Islet of Langerhans (tissue), 1 donor: ENCODE results near the gene NFATC3.

Experiments used
- FAIRE-seq: peaks from one replicate; lab custom pipeline; 2011; peaks lifted over from hg19 to GRCh38; lab: Jason Lieb, UNC

The NFATC3 gene

GRCh38 chr16:68073902-68074760 lies 11.0 kb upstream of the NFATC3 start:
- FAIRE-seq = no peak

GRCh38 chr16:68074850-68075555 lies 10.2 kb upstream of the NFATC3 start:
- FAIRE-seq = no peak

GRCh38 chr16:68075980-68076379 lies 9.2 kb upstream of the NFATC3 start:
- FAIRE-seq = no peak

GRCh38 chr16:68076560-68076959 lies 8.6 kb upstream of the NFATC3 start:
- FAIRE-seq = no peak

- no peak for FAIRE-seq
Measured at GRCh38 chr16:68077866-68078700, 7.1 kb upstream of the NFATC3 start.

- FAIRE-seq = no peak
Measured at GRCh38 chr16:68078701-68079375, 6.3 kb upstream of the NFATC3 start.

GRCh38 chr16:68079376-68079625 lies 5.9 kb upstream of the NFATC3 start:
- no peak for FAIRE-seq

- no peak for FAIRE-seq
Measured at GRCh38 chr16:68079626-68080344, 5.4 kb upstream of the NFATC3 start.

- FAIRE-seq = no peak
Measured at GRCh38 chr16:68081861-68082628, 3.1 kb upstream of the NFATC3 start.

GRCh38 chr16:68082629-68083238 lies 2.4 kb upstream of the NFATC3 start:
- FAIRE-seq = no peak

- FAIRE-seq = no peak
Measured at GRCh38 chr16:68083239-68083781, 1.9 kb upstream of the NFATC3 start.

GRCh38 chr16:68083861-68084503 lies 1.2 kb upstream of the NFATC3 start:
- no peak for FAIRE-seq

GRCh38 chr16:68084504-68085258 lies 489 bp upstream of the NFATC3 start:
- no peak for FAIRE-seq

- FAIRE-seq = no peak
Measured at GRCh38 chr16:68086336-68086841, 1.2 kb downstream of the NFATC3 start.

- FAIRE-seq = peak; percentile 30
Measured at GRCh38 chr16:68086860-68087268, 1.7 kb downstream of the NFATC3 start.

GRCh38 chr16:68087688-68088087 lies 2.5 kb downstream of the NFATC3 start:
- FAIRE-seq = no peak

GRCh38 chr16:68088130-68088972 lies 3.2 kb downstream of the NFATC3 start:
- no peak for FAIRE-seq

GRCh38 chr16:68089067-68089466 lies 3.9 kb downstream of the NFATC3 start:
- no peak for FAIRE-seq
